ENCODE measurements around the gene CD36.

DNA sequence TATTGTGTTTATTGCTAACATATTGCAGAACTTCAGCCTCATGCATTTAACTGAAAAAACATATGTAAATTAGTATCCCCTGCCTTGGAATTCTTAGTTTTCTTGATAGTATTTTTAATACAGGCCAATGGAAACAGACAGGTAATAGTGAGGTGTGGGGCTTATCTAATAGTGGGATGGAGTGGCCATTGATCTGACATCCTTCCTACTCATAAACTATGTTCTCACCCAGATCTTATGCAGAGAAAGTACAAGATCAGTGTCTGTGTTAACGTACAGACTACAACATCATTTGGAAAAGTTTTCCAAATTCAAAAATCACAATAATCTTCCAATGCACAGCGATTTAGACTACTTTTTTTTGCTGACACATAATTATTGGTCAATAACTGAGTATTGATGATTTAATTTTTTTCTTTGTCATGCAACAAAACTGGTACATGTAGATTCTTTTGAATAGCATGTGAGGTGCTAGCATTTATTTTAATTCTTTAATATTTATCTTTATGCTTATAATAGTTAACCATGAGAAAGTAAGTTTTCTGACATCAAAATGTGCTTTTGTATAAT, 9.7 kb downstream of the CD36 start:
- TF ChIP-seq POLR2A (IDR thresholded peaks at IDR 0.05) (no peak), CTCF (IDR thresholded peaks at IDR 0.05) (no peak)

Measured in prostate gland (tissue), 2 donors.